Stimulated activated CD4-positive, alpha-beta T cell treated with anti-CD3 and anti-CD28 coated beads, Interleukin-1b, Interleukin-23, amount 100 ng/mL, for 24 hours (primary cell): Measurements from ENCODE around the gene PPM1D.
"Not testable (repeated sequence)": the region's sequence is repeated elsewhere in the genome, so short reads cannot be mapped to it uniquely, and the experiment has no call there.

ENCODE experiments used
- DNase-seq, 4 experiments: peaks; one replicate each; pipeline ENCODE4 v3.0.0-alpha.2; 2020; ENCODE audit warnings: low read depth in 4 of 4, low spot score in 1 of 4

The PPM1D gene

GRCh38 chr17:60599620-60600489 lies at the start of gene PPM1D:
TSS of gene PPM1D (plus strand) at chr17:60600193. CDS start at chr17:60600415, 222 bp downstream.
- DNase-seq = peak; percentile 96 to 99 (median 96)

- not testable (repeated sequence) for DNase-seq
Measured at GRCh38 chr17:60552255-60552654, 47.7 kb upstream of the PPM1D start.

GRCh38 chr17:60554377-60554788 lies 45.6 kb upstream of the PPM1D start:
- DNase-seq = no peak

- DNase-seq = no peak
Measured at GRCh38 chr17:60555786-60556185, 44.2 kb upstream of the PPM1D start.

GRCh38 chr17:60557805-60558204 lies 42.2 kb upstream of the PPM1D start:
- DNase-seq = no peak

GRCh38 chr17:60559659-60559994 lies 40.4 kb upstream of the PPM1D start:
- no peak for DNase-seq

GRCh38 chr17:60559995-60560859 lies 39.8 kb upstream of the PPM1D start:
- DNase-seq = no peak

GRCh38 chr17:60560860-60561257 lies 39.1 kb upstream of the PPM1D start:
- no peak for DNase-seq

- no peak for DNase-seq
Measured at GRCh38 chr17:60562421-60562820, 37.6 kb upstream of the PPM1D start.

GRCh38 chr17:60563743-60564142 lies 36.2 kb upstream of the PPM1D start:
- DNase-seq = no peak

- no peak for DNase-seq
Measured at GRCh38 chr17:60565233-60565632, 34.8 kb upstream of the PPM1D start.

- DNase-seq = no peak
Measured at GRCh38 chr17:60573236-60574051, 26.5 kb upstream of the PPM1D start.

- no peak for DNase-seq
Measured at GRCh38 chr17:60577147-60577915, 22.7 kb upstream of the PPM1D start.

- no peak for DNase-seq
Measured at GRCh38 chr17:60579090-60579489, 20.9 kb upstream of the PPM1D start.

GRCh38 chr17:60579551-60579950 lies 20.4 kb upstream of the PPM1D start:
- DNase-seq = no peak

GRCh38 chr17:60583008-60583407 lies 17.0 kb upstream of the PPM1D start:
- DNase-seq = no peak

GRCh38 chr17:60585887-60586286 lies 14.1 kb upstream of the PPM1D start:
- no peak for DNase-seq

- DNase-seq = no peak
Measured at GRCh38 chr17:60586288-60586974, 13.6 kb upstream of the PPM1D start.

- DNase-seq = no peak
Measured at GRCh38 chr17:60590070-60590469, 9.9 kb upstream of the PPM1D start.

- DNase-seq = no peak
Measured at GRCh38 chr17:60592750-60593149, 7.2 kb upstream of the PPM1D start.
